HFFc6 (cell line): ENCODE results near the gene PCDH12. TPM values are rescaled to one million over a fixed set of nuclear protein-coding genes. Genes with fewer than 3 reads are reported as not detected.
A peak's percentile ranks its signal among the peaks of the same experiment; 100 is the strongest.
"Not testable (repeated sequence)": the region's sequence is repeated elsewhere in the genome, so short reads cannot be mapped to it uniquely, and the experiment has no call there.

Experiments used
- DNase-seq: peaks from one replicate; pipeline ENCODE4 v3.0.0-alpha.2; 2018
- H3K27ac Mint-ChIP-seq: 2 replicates; pipeline ENCODE4 v1.8.0; 2020; ENCODE audit warnings: mild to moderate bottlenecking, mixed read lengths
- H3K27me3 Mint-ChIP-seq: 2 replicates; pipeline ENCODE4 v1.8.0; 2021; ENCODE audit warnings: mild to moderate bottlenecking, moderate library complexity, mixed read lengths; ENCODE audit not compliant: insufficient read depth
- H3K36me3 Mint-ChIP-seq: 2 replicates; pipeline ENCODE4 v1.8.0; 2021; ENCODE audit warnings: low read depth, mixed read lengths
- H3K4me1 Mint-ChIP-seq: 2 replicates; pipeline ENCODE4 v1.8.0; 2020; ENCODE audit warnings: low read depth, mixed read lengths
- H3K4me3 Mint-ChIP-seq: 2 replicates; pipeline ENCODE4 v1.8.0; 2020; ENCODE audit warnings: mild to moderate bottlenecking, moderate library complexity, mixed read lengths
- H3K9me3 Mint-ChIP-seq: 2 replicates; pipeline ENCODE4 v1.8.0; 2020; ENCODE audit warnings: mild to moderate bottlenecking, mixed read lengths
- CTCF ChIP-seq: fragments of 200-600 bp; sonication (generic); IDR thresholded peaks from 2 replicates; pipeline ENCODE4 v1.5.0; 2021; ENCODE audit warnings: antibody characterized with exemption, mild to moderate bottlenecking
- total RNA-seq, 6 experiments: library from RNA; stranded (reverse); fragmentation: NEBNext Ultra II Directional; extraction: Animal tissue kit (Norgen Biotek cat#: 25700); gene quantifications; 2 replicates in 1 of 6; 3 replicates in 5 of 6; pipeline ENCODE4 v1.2.3, GENCODE V29; 2021

The PCDH12 gene
- total RNA-seq, 6 experiments from 2014 or later = 0.02 to 0.71 (median 0.08) TPM; not detected in 2

GRCh38 chr5:141928051-141928450 lies 30.0 kb downstream of the PCDH12 start:
- Mint-ChIP-seq H3K27ac (no peak overlapping the region), H3K4me1 (peaks cover 7% of the 10 kb centered on the region), H3K9me3 (no peaks in the 10 kb centered on the region), H3K4me3 (no peak overlapping the region), H3K27me3 (no peaks in the 10 kb centered on the region; the same call in 1 of the 2 replicates), H3K36me3 (peaks cover 21% of the 10 kb centered on the region)
- no peak for TF ChIP-seq CTCF
- no peak for DNase-seq

- peaks cover 17% of the 10 kb centered on the region for H3K36me3 Mint-ChIP-seq
Measured at GRCh38 chr5:141926434-141926833, 31.6 kb downstream of the PCDH12 start.

GRCh38 chr5:141923448-141924313 lies 34.3 kb downstream of the PCDH12 start, which contains the start of gene DELE1:
Gene DELE1, plus strand, starts transcription at chr5:141923871. Its CDS starts 71 bp downstream, at chr5:141923942.
- Mint-ChIP-seq H3K36me3 (peaks cover 17% of the 10 kb centered on the region), H3K9me3 (no peaks in the 10 kb centered on the region), H3K4me3 (peak within 1 kb of the TSS; percentile 89), H3K27me3 (no peaks in the 10 kb centered on the region; the same call in none of the 2 replicates), H3K27ac (peak within 1 kb of the TSS; percentile 99), H3K4me1 (peaks cover 7% of the 10 kb centered on the region)
- no peak for TF ChIP-seq CTCF
- peak; percentile 89 for DNase-seq

More at GRCh38 chr5:141926434-141926833, 31.6 kb downstream of the PCDH12 start:
- DNase-seq = no peak
- H3K4me1 Mint-ChIP-seq = peaks cover 7% of the 10 kb centered on the region
- no peak for TF ChIP-seq CTCF
- no peaks in the 10 kb centered on the region for H3K9me3 Mint-ChIP-seq
- no peak overlapping the region for H3K4me3 Mint-ChIP-seq
- no peak overlapping the region for H3K27ac Mint-ChIP-seq
- no peaks in the 10 kb centered on the region; the same call in none of the 2 replicates for H3K27me3 Mint-ChIP-seq

- H3K9me3 Mint-ChIP-seq, H3K4me1 Mint-ChIP-seq, DNase-seq, H3K27me3 Mint-ChIP-seq: not testable (repeated sequence)
- peak overlapping the region; percentile 99 for H3K27ac Mint-ChIP-seq
- peaks cover 17% of the 10 kb centered on the region for H3K36me3 Mint-ChIP-seq
- peak overlapping the region; percentile 89 for H3K4me3 Mint-ChIP-seq
Measured at GRCh38 chr5:141922827-141923447, 35.1 kb downstream of the PCDH12 start.

GRCh38 chr5:141920771-141921170 lies 37.2 kb downstream of the PCDH12 start:
- Mint-ChIP-seq H3K36me3 (peaks cover 9% of the 10 kb centered on the region), H3K9me3 (no peaks in the 10 kb centered on the region)

More at GRCh38 chr5:141920771-141921170, 37.2 kb downstream of the PCDH12 start:
- TF ChIP-seq CTCF = no peak
- Mint-ChIP-seq H3K4me1 (peaks cover 7% of the 10 kb centered on the region), H3K27ac (no peak overlapping the region), H3K27me3 (peaks cover 10% of the 10 kb centered on the region), H3K4me3 (no peak overlapping the region)
- no peak for DNase-seq
